ENCODE results near the gene CRADD.

The CRADD gene

DNA sequence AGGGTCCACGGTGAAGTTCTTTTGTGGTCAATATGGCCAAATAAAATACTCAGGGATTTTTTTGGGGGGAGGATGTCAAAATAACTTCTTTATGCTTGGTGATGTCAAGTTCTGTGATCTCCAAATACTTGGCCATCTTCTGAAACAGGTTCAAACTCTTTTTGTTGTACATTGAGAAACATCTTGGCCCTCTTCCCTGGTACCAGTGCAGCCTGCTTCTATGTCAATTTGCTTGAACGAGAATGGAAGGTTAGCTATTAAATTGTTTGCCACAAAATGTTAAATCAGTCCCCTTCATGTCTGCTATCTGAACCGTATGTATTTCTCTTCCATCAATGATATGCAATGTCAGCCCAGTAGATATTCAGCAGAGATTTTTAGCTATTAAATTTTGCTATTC is 6.1 kb upstream of the CRADD start:
- DNase-seq (ENCODE audit: low read depth in 2 of 2), result no peak

DNA sequence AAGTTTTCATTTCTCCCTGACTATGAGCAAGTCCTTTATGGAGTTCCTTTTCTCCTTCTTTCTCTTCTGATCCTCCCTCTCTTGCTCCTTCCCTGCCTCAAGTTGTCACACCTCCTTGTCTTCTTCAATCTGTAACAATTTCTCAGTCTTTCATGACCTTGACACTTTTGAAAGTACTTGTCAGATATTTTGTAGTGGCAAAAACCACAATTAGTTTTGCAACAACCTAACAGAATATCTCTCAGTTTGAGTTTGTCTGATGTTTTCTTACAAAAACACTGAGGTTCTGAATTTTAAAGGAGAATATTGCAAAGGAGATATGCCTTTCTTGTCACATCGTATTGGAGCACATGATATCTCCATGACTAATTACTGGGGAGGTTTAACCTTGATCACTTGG is 4.1 kb upstream of the CRADD start:
- no peak for DNase-seq (ENCODE audit: low read depth in 2 of 2)

DNA sequence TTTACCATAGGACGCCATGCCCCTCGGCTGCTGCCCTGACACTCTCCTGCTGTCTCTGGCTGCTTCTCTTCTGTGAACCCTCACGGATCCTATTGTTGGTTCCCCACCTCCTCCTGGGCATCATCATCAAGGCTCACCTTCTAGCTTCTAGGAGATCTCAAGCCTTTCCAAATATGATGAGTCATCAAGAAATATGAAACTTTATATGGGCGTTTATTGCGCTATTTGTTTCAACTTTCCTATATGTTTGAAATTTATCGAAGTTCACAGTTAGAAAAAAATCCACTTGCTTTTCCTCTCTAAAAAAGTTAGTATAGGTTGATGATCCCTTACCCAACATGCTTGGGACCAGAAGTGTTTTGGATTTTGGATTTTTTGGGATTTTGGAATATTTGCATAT is 2.8 kb upstream of the CRADD start:
- no peak for DNase-seq (ENCODE audit: low read depth in 2 of 2)

DNA sequence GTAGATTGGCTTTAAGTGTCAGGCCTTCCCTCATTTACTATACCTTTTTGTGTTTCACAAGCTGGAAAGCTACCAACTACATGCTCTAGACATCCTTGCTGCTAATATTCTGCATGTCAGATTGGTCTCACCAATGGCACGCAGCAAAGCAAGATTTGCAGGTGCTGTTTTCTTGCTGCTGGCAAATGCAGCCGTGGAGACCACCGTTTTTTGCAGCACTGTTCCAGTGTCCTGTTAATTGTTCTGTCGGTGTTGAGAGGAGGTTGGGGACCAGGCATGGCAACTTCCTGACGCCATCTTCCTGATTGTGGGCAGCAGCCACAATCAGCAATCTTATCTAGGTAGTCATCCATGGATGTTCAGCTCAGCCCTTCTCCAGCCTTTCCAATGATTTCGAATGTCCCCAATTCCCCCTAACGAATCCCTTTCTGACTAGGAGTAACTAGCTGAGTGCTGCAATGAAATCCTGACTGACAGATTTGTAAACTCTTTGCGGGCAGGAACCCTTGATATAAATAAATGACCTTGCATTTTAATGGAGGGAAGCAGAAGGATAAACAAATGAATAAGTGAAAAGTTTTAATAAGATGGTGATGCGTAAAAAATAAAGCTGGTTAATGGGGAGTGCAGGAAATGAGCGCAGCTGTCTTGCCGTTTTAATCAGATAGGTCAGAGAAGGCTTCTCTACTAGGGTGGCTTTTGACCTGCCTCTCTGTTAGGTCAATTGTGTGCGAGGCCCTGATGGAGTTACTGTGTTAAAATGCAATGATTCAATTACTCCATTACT is 574 bp upstream of the CRADD start:
- no peak for DNase-seq (ENCODE audit: low read depth in 2 of 2)

DNA sequence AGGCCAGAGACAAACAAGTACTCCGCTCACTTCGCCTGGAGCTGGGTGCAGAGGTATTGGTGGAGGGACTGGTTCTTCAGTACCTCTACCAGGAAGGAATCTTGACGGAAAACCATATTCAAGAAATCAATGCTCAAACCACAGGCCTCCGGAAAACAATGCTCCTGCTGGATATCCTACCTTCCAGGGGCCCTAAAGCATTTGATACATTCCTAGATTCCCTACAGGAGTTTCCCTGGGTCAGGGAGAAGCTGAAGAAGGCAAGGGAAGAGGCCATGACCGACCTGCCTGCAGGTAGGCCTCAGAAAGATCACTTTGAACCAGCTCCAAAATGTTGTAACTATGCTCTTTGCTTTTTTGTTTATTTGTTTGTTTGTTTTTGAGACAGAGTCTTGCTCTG is 1.6 kb downstream of the CRADD start:
- DNase-seq (ENCODE audit: low read depth in 2 of 2), result no peak

DNA sequence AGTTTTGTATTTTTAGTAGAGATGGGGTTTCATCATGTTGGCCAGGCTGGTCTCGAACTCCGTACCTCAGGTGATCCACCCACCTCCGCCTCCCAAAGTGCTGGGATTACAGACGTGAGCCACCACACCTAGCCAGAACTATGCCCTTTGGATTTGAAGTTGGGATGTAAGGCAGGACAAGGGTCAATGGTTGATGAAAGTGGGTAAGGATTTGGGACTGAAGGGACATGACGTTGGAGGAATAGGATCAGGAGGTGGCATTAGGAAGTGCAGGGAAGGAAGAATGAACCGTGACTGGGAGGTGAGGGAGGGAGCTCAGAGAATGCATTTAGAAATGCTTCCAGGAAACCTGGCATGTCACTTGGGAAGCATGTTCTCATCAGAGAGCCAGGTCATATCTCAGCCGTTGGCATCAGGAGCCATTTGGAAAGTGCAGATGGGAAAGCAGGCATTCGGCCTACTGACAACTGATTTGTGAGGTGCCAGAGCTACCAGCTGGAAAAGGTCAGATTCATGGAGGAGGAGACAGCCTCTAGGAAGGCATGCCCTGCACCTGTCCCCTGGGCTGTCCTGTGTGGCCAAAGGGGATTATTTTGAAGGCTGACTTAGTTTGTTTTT is 2.2 kb downstream of the CRADD start:
- no peak for DNase-seq (ENCODE audit: low read depth in 2 of 2)

DNA sequence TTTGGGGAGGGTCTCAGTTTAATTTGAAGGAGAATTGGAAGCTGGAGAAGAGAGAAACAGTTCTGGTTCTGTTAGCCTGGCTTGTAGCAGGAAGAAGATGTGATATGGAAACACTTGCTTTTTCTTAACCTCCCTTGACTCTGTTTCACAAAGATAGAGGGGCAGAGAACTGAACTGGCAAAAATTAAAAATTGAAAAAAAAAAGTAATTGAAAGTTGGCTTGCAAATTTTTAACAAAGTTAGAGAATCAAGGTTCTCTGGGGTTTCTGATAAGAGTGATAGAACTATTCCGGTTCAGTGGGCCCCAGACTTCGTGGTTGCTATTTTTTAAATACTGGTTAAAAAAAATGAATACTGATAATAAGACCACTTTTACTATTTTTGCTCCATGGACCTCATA is 2.8 kb downstream of the CRADD start:
- no peak for DNase-seq (ENCODE audit: low read depth in 2 of 2)

DNA sequence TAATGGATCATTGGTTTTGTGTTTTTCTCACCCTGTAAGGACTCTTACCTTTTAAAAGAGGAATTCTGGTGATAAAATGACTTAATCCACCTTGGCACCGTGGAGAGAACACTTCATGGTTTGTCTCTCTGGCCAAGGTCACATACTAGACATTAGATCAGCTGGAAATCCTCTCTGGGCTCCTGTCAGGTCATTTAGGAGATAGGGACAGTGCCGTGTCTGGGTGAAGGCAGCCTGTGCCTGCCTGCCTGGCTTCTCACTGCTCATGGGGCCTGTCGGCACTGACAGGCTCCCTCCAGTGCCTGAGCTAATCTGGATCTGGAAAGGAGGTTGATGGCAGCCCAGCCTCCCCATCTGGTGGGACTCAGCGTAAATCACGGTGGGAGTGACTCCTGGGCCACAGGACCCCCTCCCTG is 5.7 kb downstream of the CRADD start:
- no peak for DNase-seq (ENCODE audit: low read depth in 2 of 2)

DNA sequence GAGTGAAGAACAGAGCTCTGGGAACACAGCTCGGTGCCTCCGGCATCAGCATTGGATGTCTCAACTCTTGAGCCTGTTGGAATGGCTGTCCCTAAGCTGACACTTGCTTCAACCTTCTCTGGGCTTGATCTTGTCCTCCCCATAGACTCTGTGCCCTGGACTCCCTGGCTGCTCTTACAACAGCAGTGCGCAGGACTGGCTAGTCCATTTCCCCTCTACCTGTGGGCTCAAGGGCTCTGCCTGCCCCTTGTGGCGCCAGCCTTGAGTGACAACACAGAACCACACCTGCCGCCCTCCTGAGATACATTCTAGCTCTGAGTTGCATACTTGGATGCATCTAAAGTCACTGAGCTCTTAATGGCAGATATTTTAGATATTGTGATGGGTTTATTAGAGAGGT is 6.2 kb downstream of the CRADD start:
- DNase-seq (ENCODE audit: low read depth in 2 of 2), result no peak

DNA sequence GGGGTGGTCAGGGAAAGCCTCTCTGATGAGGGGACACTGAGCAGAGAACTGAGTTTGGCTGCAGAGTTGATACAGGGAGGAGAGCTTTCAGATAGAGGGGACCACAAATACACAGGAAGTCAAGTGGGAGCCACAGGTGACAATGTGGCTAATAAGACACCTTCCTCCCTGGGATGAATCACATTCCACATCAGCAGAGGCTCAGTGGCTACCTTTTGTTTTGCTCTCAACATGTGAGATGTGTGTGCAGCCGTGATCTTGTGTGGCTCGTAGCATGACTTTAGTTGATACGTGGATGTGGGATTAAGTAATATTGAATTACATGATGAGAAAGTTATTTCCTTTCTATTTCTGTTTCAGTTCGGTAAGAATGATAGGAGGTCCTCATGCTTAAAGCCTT is 7.5 kb downstream of the CRADD start:
- DNase-seq (ENCODE audit: low read depth in 2 of 2), result no peak

DNA sequence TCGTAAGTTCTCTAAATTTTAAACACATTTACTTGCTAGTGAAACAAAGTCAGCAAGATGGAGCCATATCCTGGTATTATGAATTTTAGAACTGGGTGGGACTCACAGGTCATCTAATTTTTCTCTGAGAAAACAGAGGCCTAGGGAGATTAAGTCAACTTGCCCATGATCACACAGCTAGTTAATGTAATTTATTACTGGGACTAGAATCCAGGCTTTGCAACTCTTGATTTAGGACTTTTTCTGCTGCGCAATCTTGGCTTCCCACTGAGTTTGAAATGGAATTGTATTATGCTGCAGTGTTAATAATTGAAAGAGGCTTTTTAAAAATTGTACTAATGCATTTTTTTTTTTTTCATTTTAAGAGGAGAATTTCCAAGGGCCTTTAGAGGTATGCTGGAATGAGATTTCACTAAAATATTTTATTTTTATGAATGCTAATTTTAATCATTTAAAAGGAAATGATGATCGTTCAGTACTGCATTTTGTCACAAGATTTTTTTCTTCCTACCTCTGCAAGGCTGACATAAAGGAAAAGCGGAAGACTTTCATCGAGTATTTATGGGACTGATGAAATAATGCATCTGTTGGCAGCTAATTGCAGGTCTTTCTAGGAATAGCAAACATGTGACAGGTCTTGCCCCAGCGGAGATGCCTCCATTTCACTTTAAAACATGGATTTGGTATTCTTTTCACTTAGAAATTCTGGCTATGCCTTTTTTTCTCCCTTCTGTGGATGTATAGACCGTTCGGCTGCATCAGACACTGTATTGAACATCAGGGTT is 9.6 kb downstream of the CRADD start:
- DNase-seq (ENCODE audit: low read depth in 2 of 2), result no peak

DNA sequence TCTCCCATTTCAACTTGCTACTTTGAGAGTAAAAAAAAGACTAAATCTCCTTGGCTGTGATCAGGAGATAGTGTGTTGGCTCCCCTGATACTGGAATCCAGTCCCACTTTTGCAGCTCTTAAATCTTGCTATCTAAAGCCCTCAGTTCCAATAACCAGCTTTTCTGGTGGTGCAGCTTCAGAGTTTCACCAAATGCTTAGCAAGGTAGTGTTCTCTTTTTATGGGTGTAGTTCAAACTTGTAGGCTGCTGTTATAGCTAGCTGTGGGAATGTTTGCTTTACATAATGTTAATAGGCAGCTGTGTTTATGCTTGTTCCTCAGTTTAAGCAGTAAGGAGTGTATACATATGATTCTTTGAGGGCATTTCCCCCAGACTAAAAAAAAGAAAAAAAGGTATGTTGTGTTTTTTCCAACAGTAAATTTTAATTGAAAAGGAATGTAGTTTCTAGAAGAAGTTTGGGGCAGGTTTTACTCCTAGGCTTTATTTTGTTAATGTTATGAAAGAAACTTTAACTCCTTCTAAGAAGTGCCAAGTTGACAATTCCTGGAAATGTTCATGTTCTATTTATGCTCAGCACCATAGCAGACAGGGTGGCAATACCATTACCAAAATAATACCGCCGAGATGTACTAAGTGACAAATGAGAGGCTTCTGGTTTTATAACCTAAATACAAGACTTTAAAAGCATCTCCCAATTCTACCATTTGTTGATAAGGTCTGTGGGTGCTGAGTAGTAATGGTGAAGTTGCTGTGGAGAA is 12.1 kb downstream of the CRADD start:
- no peak for DNase-seq (ENCODE audit: low read depth in 2 of 2)

DNA sequence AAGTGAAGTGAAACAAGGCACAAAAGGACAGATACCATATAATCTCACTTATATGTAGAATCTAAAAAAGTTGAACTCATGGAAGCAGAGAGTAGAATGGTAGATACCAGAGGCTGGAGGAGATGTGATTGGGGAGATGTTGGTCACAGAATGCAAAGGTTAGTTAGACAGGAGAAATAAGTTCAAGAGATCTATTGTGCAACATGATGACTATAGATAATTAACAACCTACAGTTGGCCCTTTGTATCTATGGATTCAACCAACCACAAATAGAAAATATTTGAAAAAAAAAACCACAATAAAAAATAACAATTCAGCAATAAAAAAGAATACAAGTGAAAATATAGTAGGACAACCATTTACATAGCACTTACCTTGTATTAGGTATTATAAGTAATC is 19.3 kb downstream of the CRADD start:
- DNase-seq (ENCODE audit: low read depth in 2 of 2), result no peak

DNA sequence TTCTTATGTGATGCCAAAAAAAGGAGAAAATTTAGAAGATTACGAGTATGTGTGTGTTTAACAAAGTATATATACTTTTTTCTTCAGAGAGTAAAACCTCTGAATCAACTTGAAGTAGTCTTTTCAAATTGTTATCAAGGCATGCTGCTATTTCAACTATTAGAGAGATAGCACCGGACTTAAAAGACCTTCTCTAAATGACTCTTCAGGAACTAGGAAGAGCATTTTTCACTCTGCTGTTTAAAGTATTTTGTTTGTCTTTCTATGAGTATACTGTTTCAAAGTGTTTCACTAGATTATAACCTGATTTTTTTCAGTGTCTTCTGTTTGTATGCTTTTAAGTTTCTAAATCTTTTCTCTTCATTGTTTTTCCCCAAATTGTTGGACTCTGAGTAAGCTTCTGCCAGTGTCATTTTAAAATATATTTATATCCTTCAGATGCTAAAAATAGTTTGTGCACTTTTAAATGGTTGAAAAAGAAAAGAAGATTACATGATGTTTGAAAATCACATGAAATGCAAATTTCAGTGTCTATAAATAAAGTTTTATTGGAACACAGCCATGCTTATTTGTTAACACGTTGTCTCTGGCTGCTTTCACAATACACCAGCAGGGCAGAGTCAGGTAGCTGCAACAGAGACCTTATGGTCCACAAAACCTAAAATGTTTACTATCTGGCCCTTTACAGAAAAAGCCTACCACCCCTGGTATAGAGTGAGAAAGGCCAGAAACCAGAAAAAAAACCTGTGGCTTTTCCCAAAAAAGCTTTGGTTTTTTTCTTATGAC is 21.3 kb downstream of the CRADD start:
- no peak for DNase-seq (ENCODE audit: low read depth in 2 of 2)

DNA sequence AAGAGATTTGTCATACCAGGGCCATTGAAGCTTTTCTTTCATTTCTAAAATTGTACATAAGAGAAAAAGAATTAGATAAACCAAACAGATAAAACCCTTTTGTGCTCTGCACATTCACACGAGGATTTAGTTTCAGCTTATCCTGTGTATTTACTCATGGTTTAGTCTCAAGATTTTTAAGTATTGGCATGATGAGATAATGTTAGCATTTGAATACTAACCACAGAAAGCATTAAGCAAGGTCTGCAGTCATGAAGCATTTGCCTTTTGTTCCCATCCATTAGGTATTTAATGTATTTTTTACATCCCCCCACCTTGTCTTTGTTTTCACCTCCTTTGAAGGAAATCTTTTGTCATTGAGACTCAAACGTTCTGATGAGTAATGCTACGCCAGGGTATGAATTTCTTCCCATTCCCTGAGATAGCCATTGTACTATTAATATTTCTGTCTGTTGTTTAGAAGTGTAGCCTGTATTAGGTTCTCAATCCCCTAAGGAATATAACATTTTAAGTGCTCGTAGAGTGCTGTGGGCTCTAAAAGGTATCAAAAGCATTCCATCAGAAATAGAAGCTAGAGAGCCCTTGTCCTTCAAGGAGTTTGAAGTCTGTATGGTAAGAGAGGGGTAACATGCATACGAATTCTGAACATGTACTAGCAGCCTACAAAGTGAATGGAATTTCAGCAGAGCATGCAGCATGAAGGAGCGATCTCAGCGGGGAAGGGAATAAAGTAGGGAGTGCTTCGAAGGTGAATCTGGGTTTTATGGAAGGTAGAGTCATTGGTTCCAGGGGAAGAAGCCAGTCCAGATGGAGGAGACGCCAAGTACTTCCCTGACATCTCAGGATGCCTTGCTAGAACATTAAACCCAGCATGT is 22.3 kb downstream of the CRADD start:
- DNase-seq (ENCODE audit: low read depth in 2 of 2), result no peak

DNA sequence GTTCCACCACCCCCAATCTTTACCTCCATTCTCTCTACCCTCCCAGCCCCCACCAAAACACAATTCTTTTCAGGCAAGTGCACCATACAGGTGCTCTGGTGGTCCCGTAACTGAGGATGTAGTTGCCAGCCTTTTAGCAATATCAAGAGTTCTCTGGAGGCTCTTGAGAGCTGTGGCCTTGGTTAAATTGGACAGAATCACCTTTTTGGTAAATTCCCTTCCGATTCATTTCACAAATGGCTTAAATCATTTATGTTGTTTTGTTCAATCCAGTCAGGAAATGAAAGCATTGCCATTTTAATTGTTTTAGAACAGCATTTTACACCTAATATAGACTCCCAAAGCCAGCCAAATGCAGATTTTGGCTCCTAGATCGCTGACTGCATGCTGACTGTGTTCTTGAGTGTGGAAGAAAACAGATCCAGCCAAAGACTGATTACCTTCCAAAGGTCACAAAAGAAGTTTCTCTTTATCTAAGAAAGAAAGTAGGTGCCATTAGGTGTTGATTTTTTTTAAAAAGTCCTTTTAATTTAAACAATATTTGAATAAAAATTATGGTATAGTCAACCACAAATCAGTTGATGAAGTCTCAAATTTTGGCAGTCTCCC is 25.6 kb downstream of the CRADD start:
- DNase-seq (ENCODE audit: low read depth in 2 of 2), result no peak

DNA sequence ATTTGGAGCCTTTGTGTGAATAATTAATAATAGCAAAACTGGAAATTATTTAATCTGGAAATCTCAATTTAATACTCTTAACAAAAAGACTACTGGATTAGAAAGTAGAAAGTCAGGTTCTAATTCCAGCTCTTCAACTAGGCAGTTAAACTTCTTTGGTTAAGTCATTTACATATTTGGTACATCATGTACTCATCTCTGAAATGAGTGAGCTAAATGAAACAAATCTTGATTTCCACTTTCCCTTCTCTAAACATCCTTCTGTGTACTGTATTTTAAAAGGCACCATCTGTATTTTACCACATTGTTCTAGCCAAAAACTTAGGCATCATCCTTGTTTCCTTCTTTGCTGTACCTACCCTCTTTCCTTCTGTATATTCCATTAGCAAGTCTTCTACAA is 26.9 kb downstream of the CRADD start:
- no peak for DNase-seq (ENCODE audit: low read depth in 2 of 2)

DNA sequence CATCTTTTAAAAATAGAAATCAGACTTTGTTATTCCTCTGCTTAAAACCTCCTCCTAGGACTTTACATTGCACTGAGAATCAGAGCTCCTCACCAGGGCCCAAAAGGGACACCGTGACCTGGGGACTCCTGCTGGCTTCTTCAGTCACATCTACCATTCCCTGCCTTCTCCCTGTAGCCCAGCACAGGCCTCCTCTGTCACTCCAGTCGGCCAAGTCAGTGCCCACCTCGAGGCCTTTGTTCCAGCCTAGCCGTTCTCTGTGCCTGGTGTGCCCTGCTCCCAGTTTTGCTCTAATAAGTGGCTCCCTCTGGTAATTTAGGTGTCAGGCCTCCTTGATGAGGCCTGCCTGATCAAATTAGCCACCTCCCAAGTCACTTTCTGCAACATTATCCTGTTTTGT is 27.4 kb downstream of the CRADD start:
- no peak for DNase-seq (ENCODE audit: low read depth in 2 of 2)

DNA sequence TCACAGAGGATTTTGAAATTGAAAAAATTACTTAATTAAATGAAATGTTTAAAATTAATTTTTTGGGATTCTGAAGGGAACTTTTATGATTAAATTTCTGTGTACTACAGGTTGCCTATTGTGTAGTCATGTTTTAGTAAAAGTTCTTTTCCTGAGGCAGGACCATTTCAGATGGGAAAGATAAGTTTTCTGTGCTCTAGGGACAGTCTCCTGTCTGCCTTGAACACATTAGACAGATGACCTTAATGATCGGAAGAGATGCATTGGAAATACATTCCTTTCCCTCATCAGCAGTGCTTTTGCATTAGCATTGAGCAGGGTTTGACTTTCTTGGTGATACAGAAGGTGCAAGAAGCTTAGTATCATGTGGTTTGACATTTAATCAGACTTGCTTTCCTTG is 28.1 kb downstream of the CRADD start:
- no peak for DNase-seq (ENCODE audit: low read depth in 2 of 2)

DNA sequence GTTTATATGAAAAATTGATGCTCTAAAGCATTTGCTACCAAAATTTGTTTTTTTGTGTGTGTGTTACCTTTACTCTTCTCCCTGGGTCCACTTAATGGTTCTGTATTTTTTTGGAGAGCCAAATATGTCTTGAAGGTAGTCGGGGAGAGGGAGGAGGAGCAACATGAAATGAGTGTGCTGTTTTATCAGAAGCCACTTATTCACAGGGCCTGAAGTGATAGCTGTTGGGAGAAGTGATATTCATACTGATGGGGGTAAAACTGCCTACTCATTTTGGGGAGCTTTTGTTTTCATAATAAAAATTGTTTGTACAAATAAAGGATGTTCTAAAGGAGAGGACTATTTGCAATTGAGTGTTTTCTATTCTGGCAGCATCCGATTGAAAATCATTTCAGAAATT is 29.2 kb downstream of the CRADD start:
- DNase-seq (ENCODE audit: low read depth in 2 of 2), result no peak

Measured in stimulated activated CD4-positive, alpha-beta T cell treated with anti-CD3 and anti-CD28 coated beads, Interleukin-1b, Interleukin-23, amount 100 ng/mL, for 1 hour (primary cell).